ENCODE results near the gene GLCE. TPM values are rescaled to one million over a fixed set of nuclear protein-coding genes. Genes with fewer than 3 reads are reported as not detected.

Gene GLCE
- polyA plus RNA-seq, 1 experiment = 7.1 TPM

- H3K36me3 ChIP-seq (ENCODE audit: control insufficient read depth, insufficient read depth, low read length) = no peaks in the 10 kb centered on the region
- CTCF ChIA-PET = no interaction called here
- no peak for DNase-seq (ENCODE audit: low read depth)
- TF ChIP-seq, protein P1, sequence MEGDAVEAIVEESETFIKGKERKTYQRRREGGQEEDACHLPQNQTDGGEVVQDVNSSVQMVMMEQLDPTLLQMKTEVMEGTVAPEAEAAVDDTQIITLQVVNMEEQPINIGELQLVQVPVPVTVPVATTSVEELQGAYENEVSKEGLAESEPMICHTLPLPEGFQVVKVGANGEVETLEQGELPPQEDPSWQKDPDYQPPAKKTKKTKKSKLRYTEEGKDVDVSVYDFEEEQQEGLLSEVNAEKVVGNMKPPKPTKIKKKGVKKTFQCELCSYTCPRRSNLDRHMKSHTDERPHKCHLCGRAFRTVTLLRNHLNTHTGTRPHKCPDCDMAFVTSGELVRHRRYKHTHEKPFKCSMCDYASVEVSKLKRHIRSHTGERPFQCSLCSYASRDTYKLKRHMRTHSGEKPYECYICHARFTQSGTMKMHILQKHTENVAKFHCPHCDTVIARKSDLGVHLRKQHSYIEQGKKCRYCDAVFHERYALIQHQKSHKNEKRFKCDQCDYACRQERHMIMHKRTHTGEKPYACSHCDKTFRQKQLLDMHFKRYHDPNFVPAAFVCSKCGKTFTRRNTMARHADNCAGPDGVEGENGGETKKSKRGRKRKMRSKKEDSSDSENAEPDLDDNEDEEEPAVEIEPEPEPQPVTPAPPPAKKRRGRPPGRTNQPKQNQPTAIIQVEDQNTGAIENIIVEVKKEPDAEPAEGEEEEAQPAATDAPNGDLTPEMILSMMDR (IDR thresholded peaks at IDR 0.05; ENCODE audit: insufficient read depth, low read depth, low read length) = no peak
- no peak overlapping the region for H3K4me3 ChIP-seq (ENCODE audit: low read depth, low read length)
- POLR2A ChIA-PET = no interaction called here
- peaks cover 8% of the 10 kb centered on the region for H3K27me3 ChIP-seq (ENCODE audit: control insufficient read depth, insufficient read depth, low read length)
Measured at GRCh38 chr15:69138963-69139362, 21.5 kb upstream of the GLCE start.

- H3K27me3 ChIP-seq (ENCODE audit: control insufficient read depth, insufficient read depth, low read length) = peaks cover 7% of the 10 kb centered on the region
- DNase-seq (ENCODE audit: low read depth) = no peak
- H3K36me3 ChIP-seq (ENCODE audit: control insufficient read depth, insufficient read depth, low read length) = no peaks in the 10 kb centered on the region
- ChIA-PET CTCF (interaction anchor here (0.9 kb wide), 1 partner anchor 20 kb away, joined by 3 read pairs; the partner anchor contains the start of gene GLCE), POLR2A (no interaction called here)
- TF ChIP-seq, protein P1 (IDR thresholded peaks at IDR 0.05; ENCODE audit: insufficient read depth, low read depth, low read length) = no peak
- no peak overlapping the region for H3K4me3 ChIP-seq (ENCODE audit: low read depth, low read length)
Measured at GRCh38 chr15:69140306-69140705, 20.1 kb upstream of the GLCE start.

- TF ChIP-seq, protein P1 (IDR thresholded peaks at IDR 0.05; ENCODE audit: insufficient read depth, low read depth, low read length) = no peak
- no peak for DNase-seq (ENCODE audit: low read depth)
- H3K36me3 ChIP-seq (ENCODE audit: control insufficient read depth, insufficient read depth, low read length) = no peaks in the 10 kb centered on the region
- ChIA-PET CTCF (no interaction called here), POLR2A (no interaction called here)
- no peak overlapping the region for H3K4me3 ChIP-seq (ENCODE audit: low read depth, low read length)
- peaks cover 12% of the 10 kb centered on the region for H3K27me3 ChIP-seq (ENCODE audit: control insufficient read depth, insufficient read depth, low read length)
Measured at GRCh38 chr15:69141286-69141701, 19.1 kb upstream of the GLCE start.

- no peak for DNase-seq (ENCODE audit: low read depth)
- Histone ChIP-seq H3K4me3 (ENCODE audit: low read depth, low read length) (no peak overlapping the region), H3K27me3 (ENCODE audit: control insufficient read depth, insufficient read depth, low read length) (peaks cover 11% of the 10 kb centered on the region), H3K36me3 (ENCODE audit: control insufficient read depth, insufficient read depth, low read length) (no peaks in the 10 kb centered on the region)
- POLR2A ChIA-PET = no interaction called here
- CTCF ChIA-PET = no interaction called here
- TF ChIP-seq, protein P1 (IDR thresholded peaks at IDR 0.05; ENCODE audit: insufficient read depth, low read depth, low read length) = no peak
Measured at GRCh38 chr15:69141833-69142232, 18.6 kb upstream of the GLCE start.

GRCh38 chr15:69143756-69144436 lies 16.5 kb upstream of the GLCE start:
- CTCF ChIA-PET = interaction anchor here (1.3 to 1.4 kb wide), 2 partner anchors 9 to 30 kb away, joined by 3 read pairs; no protein-coding TSS in a partner anchor
- POLR2A ChIA-PET = no interaction called here
- Histone ChIP-seq H3K4me3 (ENCODE audit: low read depth, low read length) (no peak overlapping the region), H3K36me3 (ENCODE audit: control insufficient read depth, insufficient read depth, low read length) (no peaks in the 10 kb centered on the region), H3K27me3 (ENCODE audit: control insufficient read depth, insufficient read depth, low read length) (peaks cover 14% of the 10 kb centered on the region)
- TF ChIP-seq, protein P1 (IDR thresholded peaks at IDR 0.05; ENCODE audit: insufficient read depth, low read depth, low read length) = no peak
- no peak for DNase-seq (ENCODE audit: low read depth)

Data from BJ (cell line).